ENCODE results near the gene ZMIZ2. TPM values are rescaled to one million over a fixed set of nuclear protein-coding genes. Genes with fewer than 3 reads are reported as not detected.

ZMIZ2 gene
- total and polyA plus RNA-seq, 2 of the 8 experiments (the other 6 are each of a cell fraction or from before 2014, with no cell fraction given), result 24.4 to 66.4 TPM

DNA sequence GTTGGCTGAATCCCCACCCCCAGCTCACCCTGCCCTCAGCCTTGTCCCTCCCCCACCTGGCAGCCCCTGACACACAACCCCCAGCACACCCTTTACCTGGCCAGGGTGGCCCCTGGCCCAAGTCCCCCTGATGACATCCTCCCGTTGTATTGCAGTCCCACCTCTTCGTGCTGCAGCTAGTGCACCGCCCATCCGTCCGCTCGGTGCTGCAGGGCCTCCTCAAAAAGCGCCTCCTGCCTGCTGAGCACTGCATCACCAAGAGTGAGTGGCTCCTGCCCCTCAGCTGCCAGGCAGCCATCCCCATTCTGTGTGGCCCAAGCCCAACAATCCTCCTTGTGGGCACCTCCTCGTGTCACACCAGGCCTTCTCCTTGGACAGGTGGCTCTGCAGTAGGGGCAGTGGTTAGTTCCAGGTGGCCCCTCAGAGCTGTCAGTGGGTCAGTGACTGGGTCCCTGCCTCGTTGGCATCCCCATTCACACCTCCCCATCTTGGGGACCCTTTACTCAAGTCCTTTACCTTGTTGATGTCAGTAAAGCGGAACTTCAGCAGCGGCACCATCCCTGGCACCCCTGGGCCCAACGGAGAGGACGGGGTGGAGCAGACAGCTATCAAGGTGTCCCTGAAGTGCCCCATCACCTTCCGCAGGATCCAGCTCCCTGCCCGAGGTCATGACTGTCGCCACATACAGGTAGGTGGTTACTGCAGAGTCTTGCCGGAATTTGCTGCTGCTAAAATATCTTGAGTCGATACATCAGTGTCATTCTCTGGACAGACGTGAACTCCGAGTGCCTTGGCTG, 14.3 kb downstream of the ZMIZ2 start (continued):
- TF ChIP-seq, protein P1, sequence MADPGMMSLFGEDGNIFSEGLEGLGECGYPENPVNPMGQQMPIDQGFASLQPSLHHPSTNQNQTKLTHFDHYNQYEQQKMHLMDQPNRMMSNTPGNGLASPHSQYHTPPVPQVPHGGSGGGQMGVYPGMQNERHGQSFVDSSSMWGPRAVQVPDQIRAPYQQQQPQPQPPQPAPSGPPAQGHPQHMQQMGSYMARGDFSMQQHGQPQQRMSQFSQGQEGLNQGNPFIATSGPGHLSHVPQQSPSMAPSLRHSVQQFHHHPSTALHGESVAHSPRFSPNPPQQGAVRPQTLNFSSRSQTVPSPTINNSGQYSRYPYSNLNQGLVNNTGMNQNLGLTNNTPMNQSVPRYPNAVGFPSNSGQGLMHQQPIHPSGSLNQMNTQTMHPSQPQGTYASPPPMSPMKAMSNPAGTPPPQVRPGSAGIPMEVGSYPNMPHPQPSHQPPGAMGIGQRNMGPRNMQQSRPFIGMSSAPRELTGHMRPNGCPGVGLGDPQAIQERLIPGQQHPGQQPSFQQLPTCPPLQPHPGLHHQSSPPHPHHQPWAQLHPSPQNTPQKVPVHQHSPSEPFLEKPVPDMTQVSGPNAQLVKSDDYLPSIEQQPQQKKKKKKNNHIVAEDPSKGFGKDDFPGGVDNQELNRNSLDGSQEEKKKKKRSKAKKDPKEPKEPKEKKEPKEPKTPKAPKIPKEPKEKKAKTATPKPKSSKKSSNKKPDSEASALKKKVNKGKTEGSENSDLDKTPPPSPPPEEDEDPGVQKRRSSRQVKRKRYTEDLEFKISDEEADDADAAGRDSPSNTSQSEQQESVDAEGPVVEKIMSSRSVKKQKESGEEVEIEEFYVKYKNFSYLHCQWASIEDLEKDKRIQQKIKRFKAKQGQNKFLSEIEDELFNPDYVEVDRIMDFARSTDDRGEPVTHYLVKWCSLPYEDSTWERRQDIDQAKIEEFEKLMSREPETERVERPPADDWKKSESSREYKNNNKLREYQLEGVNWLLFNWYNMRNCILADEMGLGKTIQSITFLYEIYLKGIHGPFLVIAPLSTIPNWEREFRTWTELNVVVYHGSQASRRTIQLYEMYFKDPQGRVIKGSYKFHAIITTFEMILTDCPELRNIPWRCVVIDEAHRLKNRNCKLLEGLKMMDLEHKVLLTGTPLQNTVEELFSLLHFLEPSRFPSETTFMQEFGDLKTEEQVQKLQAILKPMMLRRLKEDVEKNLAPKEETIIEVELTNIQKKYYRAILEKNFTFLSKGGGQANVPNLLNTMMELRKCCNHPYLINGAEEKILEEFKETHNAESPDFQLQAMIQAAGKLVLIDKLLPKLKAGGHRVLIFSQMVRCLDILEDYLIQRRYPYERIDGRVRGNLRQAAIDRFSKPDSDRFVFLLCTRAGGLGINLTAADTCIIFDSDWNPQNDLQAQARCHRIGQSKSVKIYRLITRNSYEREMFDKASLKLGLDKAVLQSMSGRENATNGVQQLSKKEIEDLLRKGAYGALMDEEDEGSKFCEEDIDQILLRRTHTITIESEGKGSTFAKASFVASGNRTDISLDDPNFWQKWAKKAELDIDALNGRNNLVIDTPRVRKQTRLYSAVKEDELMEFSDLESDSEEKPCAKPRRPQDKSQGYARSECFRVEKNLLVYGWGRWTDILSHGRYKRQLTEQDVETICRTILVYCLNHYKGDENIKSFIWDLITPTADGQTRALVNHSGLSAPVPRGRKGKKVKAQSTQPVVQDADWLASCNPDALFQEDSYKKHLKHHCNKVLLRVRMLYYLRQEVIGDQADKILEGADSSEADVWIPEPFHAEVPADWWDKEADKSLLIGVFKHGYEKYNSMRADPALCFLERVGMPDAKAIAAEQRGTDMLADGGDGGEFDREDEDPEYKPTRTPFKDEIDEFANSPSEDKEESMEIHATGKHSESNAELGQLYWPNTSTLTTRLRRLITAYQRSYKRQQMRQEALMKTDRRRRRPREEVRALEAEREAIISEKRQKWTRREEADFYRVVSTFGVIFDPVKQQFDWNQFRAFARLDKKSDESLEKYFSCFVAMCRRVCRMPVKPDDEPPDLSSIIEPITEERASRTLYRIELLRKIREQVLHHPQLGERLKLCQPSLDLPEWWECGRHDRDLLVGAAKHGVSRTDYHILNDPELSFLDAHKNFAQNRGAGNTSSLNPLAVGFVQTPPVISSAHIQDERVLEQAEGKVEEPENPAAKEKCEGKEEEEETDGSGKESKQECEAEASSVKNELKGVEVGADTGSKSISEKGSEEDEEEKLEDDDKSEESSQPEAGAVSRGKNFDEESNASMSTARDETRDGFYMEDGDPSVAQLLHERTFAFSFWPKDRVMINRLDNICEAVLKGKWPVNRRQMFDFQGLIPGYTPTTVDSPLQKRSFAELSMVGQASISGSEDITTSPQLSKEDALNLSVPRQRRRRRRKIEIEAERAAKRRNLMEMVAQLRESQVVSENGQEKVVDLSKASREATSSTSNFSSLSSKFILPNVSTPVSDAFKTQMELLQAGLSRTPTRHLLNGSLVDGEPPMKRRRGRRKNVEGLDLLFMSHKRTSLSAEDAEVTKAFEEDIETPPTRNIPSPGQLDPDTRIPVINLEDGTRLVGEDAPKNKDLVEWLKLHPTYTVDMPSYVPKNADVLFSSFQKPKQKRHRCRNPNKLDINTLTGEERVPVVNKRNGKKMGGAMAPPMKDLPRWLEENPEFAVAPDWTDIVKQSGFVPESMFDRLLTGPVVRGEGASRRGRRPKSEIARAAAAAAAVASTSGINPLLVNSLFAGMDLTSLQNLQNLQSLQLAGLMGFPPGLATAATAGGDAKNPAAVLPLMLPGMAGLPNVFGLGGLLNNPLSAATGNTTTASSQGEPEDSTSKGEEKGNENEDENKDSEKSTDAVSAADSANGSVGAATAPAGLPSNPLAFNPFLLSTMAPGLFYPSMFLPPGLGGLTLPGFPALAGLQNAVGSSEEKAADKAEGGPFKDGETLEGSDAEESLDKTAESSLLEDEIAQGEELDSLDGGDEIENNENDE (IDR thresholded peaks at IDR 0.05; ENCODE audit: insufficient replicate concordance, low read length), result no peak

Measured in H1 (cell line).